NCI-H1694 treated with DMSO at 0.1 percent for 48 hours (cell line): ENCODE measurements around the gene PPP1R18.
"Not testable (repeated sequence)": the region's sequence is repeated elsewhere in the genome, so short reads cannot be mapped to it uniquely, and the experiment has no call there.

ENCODE experiments used
- DNase-seq: peaks from one replicate; lab custom pipeline; 2025; lab: John Stamatoyannopoulos, UW

The PPP1R18 gene

GRCh38 chr6:30719791-30720737 is 33.6 kb upstream of the PPP1R18 start, which contains the start of gene TUBB:
Gene TUBB (plus strand): TSS chr6:30720352. CDS start chr6:30720507, 155 bp downstream.
- DNase-seq = peak; percentile 96

GRCh38 chr6:30719356-30719755 is 32.9 kb upstream of the PPP1R18 start:
- no peak for DNase-seq

- DNase-seq = not testable (repeated sequence)
Measured at GRCh38 chr6:30717845-30718720, 31.6 kb upstream of the PPP1R18 start.

- peak; percentile 98 for DNase-seq
Measured at GRCh38 chr6:30717129-30717844, 30.8 kb upstream of the PPP1R18 start, which contains the start of gene MDC1. Gene MDC1 (minus strand): TSS chr6:30717281. CDS start chr6:30715175, 2,106 bp downstream.

- DNase-seq = no peak
Measured at GRCh38 chr6:30716879-30717128, 30.4 kb upstream of the PPP1R18 start.

- DNase-seq = no peak
Measured at GRCh38 chr6:30714263-30714662, 27.8 kb upstream of the PPP1R18 start.

GRCh38 chr6:30712441-30712945 is 26.0 kb upstream of the PPP1R18 start:
- no peak for DNase-seq

GRCh38 chr6:30711758-30712380 is 25.4 kb upstream of the PPP1R18 start:
- no peak for DNase-seq

GRCh38 chr6:30709101-30709868 is 22.8 kb upstream of the PPP1R18 start:
- DNase-seq = no peak

GRCh38 chr6:30707281-30707850 is 20.9 kb upstream of the PPP1R18 start:
- no peak for DNase-seq

- no peak for DNase-seq
Measured at GRCh38 chr6:30705620-30706019, 19.2 kb upstream of the PPP1R18 start.

- no peak for DNase-seq
Measured at GRCh38 chr6:30703821-30704220, 17.4 kb upstream of the PPP1R18 start.

GRCh38 chr6:30703011-30703410 is 16.6 kb upstream of the PPP1R18 start:
- DNase-seq = no peak

- DNase-seq = no peak
Measured at GRCh38 chr6:30700340-30700739, 13.9 kb upstream of the PPP1R18 start.

GRCh38 chr6:30696432-30696831 is 10.0 kb upstream of the PPP1R18 start:
- DNase-seq = no peak

GRCh38 chr6:30691208-30691847 is 4.9 kb upstream of the PPP1R18 start:
- no peak for DNase-seq

GRCh38 chr6:30690403-30691207 is 4.2 kb upstream of the PPP1R18 start, which contains the start of gene NRM:
Gene NRM (minus strand): TSS chr6:30690984. CDS start chr6:30690974, 10 bp downstream.
- peak; percentile 80 for DNase-seq

GRCh38 chr6:30689985-30690384 is 3.5 kb upstream of the PPP1R18 start:
- no peak for DNase-seq
